B cell (primary cell): ENCODE results near the gene COG7. TPM values are rescaled to one million over a fixed set of nuclear protein-coding genes. Genes with fewer than 3 reads are reported as not detected.

Source experiments
- ATAC-seq: fragments of 200-7000 bp; cut with Tn5 transposase; one replicate; pipeline ENCODE4 v1.10.0; 2021; ENCODE audit warnings: low read depth, mild to moderate bottlenecking, moderate number of reproducible peaks, moderate library complexity
- CTCF ChIA-PET: fragments of 350-600 bp; sonication (Branson Sonifier 250); formaldehyde crosslinking; loops from one replicate; lab custom pipeline; 2021; ENCODE audit warnings: antibody characterized with exemption, inconsistent platforms; lab: Charles Lee
- POLR2A ChIA-PET: fragments of 350-600 bp; sonication (Branson Sonifier 250); formaldehyde crosslinking; loops from one replicate; lab custom pipeline; 2021; ENCODE audit warnings: antibody characterized with exemption; lab: Charles Lee
- DNase-seq: peaks from one replicate; pipeline ENCODE4 v3.0.0; 2013
- H2AFZ ChIP-seq: 2 replicates; pipeline ENCODE4 v1.6.1; 2012; ENCODE audit warnings: mild to moderate bottlenecking, low read depth, low read length; ENCODE audit not compliant: insufficient read depth, poor library complexity, severe bottlenecking
- H3K27ac ChIP-seq, 2 donors: 1 replicate in 1 of 2; 2 replicates in 1 of 2; pipeline ENCODE4 v1.5.1; 2012 to 2013; ENCODE audit warnings: low read length in 2 of 2, mild to moderate bottlenecking in 2 of 2, moderate library complexity in 1 of 2
- H3K27me3 ChIP-seq, 4 experiments: fragments of 200-600 bp in 1 of 4; sonication (generic) in 1 of 4; replicated peaks in 1 of 4; 1 replicate in 2 of 4; 2 replicates in 2 of 4; pipeline versions ENCODE4 v1.6.1 to v1.7.0; 2013 to 2016; ENCODE audit warnings: low read length in 3 of 4, mild to moderate bottlenecking in 2 of 4, mixed read lengths in 1 of 4, moderate library complexity in 1 of 4; ENCODE audit not compliant: insufficient read depth in 4 of 4, control insufficient read depth in 3 of 4; ENCODE audit errors: control extremely low read depth in 1 of 4
- H3K36me3 ChIP-seq, 2 experiments: replicated peaks in 1 of 2; 1 replicate in 1 of 2; 2 replicates in 1 of 2; pipeline versions ENCODE4 v1.6.1 to v1.7.1; 2013; ENCODE audit warnings: low read length in 1 of 2; ENCODE audit not compliant: insufficient read depth in 2 of 2, control insufficient read depth in 1 of 2; ENCODE audit errors: control extremely low read depth in 1 of 2, extremely low read depth in 1 of 2
- H3K4me1 ChIP-seq, 2 donors: fragments of 200-600 bp in 1 of 2; sonication (generic) in 1 of 2; 1 replicate in 1 of 2; 2 replicates in 1 of 2; pipeline versions ENCODE4 v1.5.1 to v1.6.1; 2013 to 2017; ENCODE audit warnings: low read length in 2 of 2; ENCODE audit not compliant: control insufficient read depth in 2 of 2, insufficient read depth in 2 of 2
- H3K4me2 ChIP-seq: replicated peaks from 2 replicates; pipeline ENCODE3; 2012; ENCODE audit warnings: mild to moderate bottlenecking, low read depth, low read length; ENCODE audit not compliant: poor library complexity, severe bottlenecking
- H3K4me3 ChIP-seq, 5 experiments: fragments of 200-600 bp in 1 of 5; sonication (generic) in 1 of 5; 1 replicate in 3 of 5; 2 replicates in 2 of 5; pipeline versions ENCODE4 v1.5.1 to v1.7.0; 2011 to 2016; ENCODE audit warnings: low read length in 4 of 5, mild to moderate bottlenecking in 4 of 5, low read depth in 2 of 5, control low read depth in 1 of 5, moderate library complexity in 1 of 5; ENCODE audit not compliant: insufficient read depth in 1 of 5; ENCODE audit errors: control extremely low read depth in 1 of 5, extremely low read depth in 1 of 5
- H3K79me2 ChIP-seq: fragments of 200-600 bp; sonication (generic); one replicate; pipeline ENCODE4 v1.6.0; 2016; ENCODE audit warnings: low read length; ENCODE audit not compliant: control insufficient read depth, insufficient read depth
- H3K9ac ChIP-seq: fragments of 200-600 bp; sonication (generic); 2 replicates; pipeline ENCODE4 v1.6.1; 2017; ENCODE audit warnings: mild to moderate bottlenecking, low read length, moderate library complexity
- H3K9me3 ChIP-seq, 3 donors: one replicate each; pipeline versions ENCODE4 v1.6.1 to v1.7.1; 2013; ENCODE audit warnings: low read length in 2 of 3; ENCODE audit not compliant: control insufficient read depth in 2 of 3, insufficient read depth in 1 of 3; ENCODE audit errors: control extremely low read depth in 1 of 3
- H4K20me1 ChIP-seq: 2 replicates; pipeline ENCODE4 v1.6.0; 2012; ENCODE audit warnings: mild to moderate bottlenecking, low read length; ENCODE audit not compliant: insufficient read depth, control insufficient read depth, poor library complexity, severe bottlenecking
- H3K27ac Mint-ChIP-seq: one replicate; pipeline ENCODE4 v1.8.0; 2021; ENCODE audit warnings: mixed read lengths
- H3K27me3 Mint-ChIP-seq: one replicate; pipeline ENCODE4 v1.8.0; 2021; ENCODE audit warnings: mixed read lengths
- H3K4me1 Mint-ChIP-seq: one replicate; pipeline ENCODE4 v1.8.0; 2021; ENCODE audit warnings: mixed read lengths
- H3K4me3 Mint-ChIP-seq: one replicate; pipeline ENCODE4 v1.8.0; 2021; ENCODE audit warnings: mixed read lengths
- H3K9me3 Mint-ChIP-seq: one replicate; pipeline ENCODE4 v1.8.0; 2022; ENCODE audit warnings: mixed read lengths; ENCODE audit not compliant: insufficient read depth
- CTCF ChIP-seq: fragments of 200-600 bp; IDR thresholded peaks from one replicate; pipeline ENCODE4 v1.8.0; 2022; ENCODE audit warnings: antibody characterized with exemption, mild to moderate bottlenecking
- EZH2 ChIP-seq: IDR thresholded peaks from 2 replicates; pipeline ENCODE4 v1.6.1; 2012; ENCODE audit warnings: borderline replicate concordance, low read depth, mild to moderate bottlenecking, moderate library complexity, low read length; ENCODE audit not compliant: insufficient read depth, poor library complexity, severe bottlenecking
- WGBS: methylation state at CpG from one replicate; pipeline ENCODE4 v1.1.5; 2013; ENCODE audit warnings: missing lambda C conversion rate; ENCODE audit not compliant: insufficient coverage; 5-methylcytosine and 5-hydroxymethylcytosine counted together
- intact Hi-C: fragments of 100-400 bp; cut with micrococcal nuclease; formaldehyde crosslinking; loops from one replicate; pipeline ENCODE4 v1.10.0; 2022
- polyA plus RNA-seq: library from polyadenylated mRNA; depleted of rRNA; stranded (reverse); fragments of >200 nt; gene quantifications from 2 replicates; pipeline ENCODE4 v1.2.3, GENCODE V29; 2012
- total RNA-seq, 2 donors: library from RNA; stranded (reverse); fragments of 120-200 nt in 1 of 2; gene quantifications; 1 replicate in 1 of 2; 2 replicates in 1 of 2; pipeline versions ENCODE4 v1.2.3 to v1.2.4, GENCODE V29; 2013 to 2022

The COG7 gene
- total and polyA plus RNA-seq, 2 donors (not counting 1 experiment from before 2014, with no cell fraction given) = 21.3 to 37.8 TPM

GRCh38 chr16:23398987-23399805 lies 53.8 kb downstream of the COG7 start:
- ATAC-seq = no peak
- Mint-ChIP-seq H3K9me3 (no peaks in the 10 kb centered on the region), H3K4me1 (no peaks in the 10 kb centered on the region), H3K27ac (no peak overlapping the region), H3K4me3 (no peak overlapping the region), H3K27me3 (no peaks in the 10 kb centered on the region)
- POLR2A ChIA-PET = no interaction called here
- intact Hi-C loops = no loop called here
- H3K27me3 ChIP-seq = no peaks in the 10 kb centered on the region
- TF ChIP-seq EZH2 (no peak), CTCF (no peak)
- no peak overlapping the region for H3K27ac ChIP-seq
- no peak overlapping the region for H3K4me2 ChIP-seq
- H4K20me1 ChIP-seq = no peaks in the 10 kb centered on the region
- CTCF ChIA-PET = no interaction called here
- WGBS = 96% methylated on average over 14 of the region's 17 CpGs
- H3K36me3 ChIP-seq = peaks cover 0 to 59% of the 10 kb centered on the region in 2 experiments
- H3K4me3 ChIP-seq = no peak overlapping the region
- H2AFZ ChIP-seq = no peak overlapping the region
- no peaks in the 10 kb centered on the region for H3K4me1 ChIP-seq
- no peaks in the 10 kb centered on the region for H3K79me2 ChIP-seq
- H3K9ac ChIP-seq = no peak overlapping the region
- no peak for DNase-seq
- H3K9me3 ChIP-seq = no peaks in the 10 kb centered on the region

- Histone ChIP-seq H3K9me3 (no peaks in the 10 kb centered on the region), H3K4me2 (no peak overlapping the region), H3K27me3 (no peaks in the 10 kb centered on the region), H3K27ac (no peak overlapping the region), H3K4me3 (no peak overlapping the region), H3K9ac (no peak overlapping the region), H2AFZ (no peak overlapping the region), H3K4me1 (no peaks in the 10 kb centered on the region), H3K36me3 (peaks cover 0 to 55% of the 10 kb centered on the region in 2 experiments), H4K20me1 (no peaks in the 10 kb centered on the region), H3K79me2 (no peaks in the 10 kb centered on the region)
- no peaks in the 10 kb centered on the region for H3K4me1 Mint-ChIP-seq
- H3K27me3 Mint-ChIP-seq = no peaks in the 10 kb centered on the region
- ATAC-seq (no peak), DNase-seq (no peak)
- TF ChIP-seq EZH2 = no peak
- TF ChIP-seq CTCF = no peak
- H3K9me3 Mint-ChIP-seq = no peaks in the 10 kb centered on the region
- POLR2A ChIA-PET = no interaction called here
- no peak overlapping the region for H3K4me3 Mint-ChIP-seq
- WGBS = no CpG with 5 or more reads among the region's 2 CpGs
- CTCF ChIA-PET = no interaction called here
- no peak overlapping the region for H3K27ac Mint-ChIP-seq
- intact Hi-C loops = no loop called here
Measured at GRCh38 chr16:23397464-23397863, 55.5 kb downstream of the COG7 start.
